HG03103 (cell line): ENCODE data around the gene RAMP3.
"Not testable (repeated sequence)": the region's sequence is repeated elsewhere in the genome, so short reads cannot be mapped to it uniquely, and the experiment has no call there.

ENCODE experiments used
- ATAC-seq: cut with Tn5 transposase; IDR thresholded peaks from one replicate; pipeline ENCODE4 v1.9.1; 2021; ENCODE audit warnings: low read depth; ENCODE audit not compliant: unreplicated experiment

Gene RAMP3

GRCh38 chr7:45155941-45156340, 1.6 kb upstream of the RAMP3 start:
- ATAC-seq, result no peak

- no peak for ATAC-seq
Observed at GRCh38 chr7:45156516-45157272, 897 bp upstream of the RAMP3 start.

- ATAC-seq, result no peak
Observed at GRCh38 chr7:45157286-45157652, 322 bp upstream of the RAMP3 start.

- ATAC-seq, result no peak
Observed at GRCh38 chr7:45158471-45158870, 880 bp downstream of the RAMP3 start.

- no peak for ATAC-seq
Observed at GRCh38 chr7:45159296-45159695, 1.7 kb downstream of the RAMP3 start.

GRCh38 chr7:45160417-45160881, 2.9 kb downstream of the RAMP3 start:
- ATAC-seq, result no peak

- no peak for ATAC-seq
Observed at GRCh38 chr7:45161138-45161537, 3.5 kb downstream of the RAMP3 start.

GRCh38 chr7:45161842-45162241, 4.3 kb downstream of the RAMP3 start:
- no peak for ATAC-seq

GRCh38 chr7:45162311-45162845, 4.8 kb downstream of the RAMP3 start:
- ATAC-seq, result no peak

- ATAC-seq, result no peak
Observed at GRCh38 chr7:45162943-45163691, 5.5 kb downstream of the RAMP3 start.

- ATAC-seq, result no peak
Observed at GRCh38 chr7:45163692-45164052, 6.1 kb downstream of the RAMP3 start.

- not testable (repeated sequence) for ATAC-seq
Observed at GRCh38 chr7:45164271-45164670, 6.7 kb downstream of the RAMP3 start.

GRCh38 chr7:45165857-45166256, 8.3 kb downstream of the RAMP3 start:
- ATAC-seq, result no peak

GRCh38 chr7:45171946-45172345, 14.4 kb downstream of the RAMP3 start:
- no peak for ATAC-seq

GRCh38 chr7:45173596-45174327, 16.2 kb downstream of the RAMP3 start:
- no peak for ATAC-seq

GRCh38 chr7:45174328-45174610, 16.7 kb downstream of the RAMP3 start:
- no peak for ATAC-seq

GRCh38 chr7:45174966-45175765, 17.6 kb downstream of the RAMP3 start:
- ATAC-seq, result no peak

GRCh38 chr7:45176091-45176490, 18.5 kb downstream of the RAMP3 start:
- ATAC-seq, result no peak

- ATAC-seq, result no peak
Observed at GRCh38 chr7:45176886-45177731, 19.5 kb downstream of the RAMP3 start.

GRCh38 chr7:45177801-45178200, 20.2 kb downstream of the RAMP3 start:
- no peak for ATAC-seq
